MM.1S (cell line): ENCODE results near the gene ARID5A.

Experiments
- DNase-seq: peaks from one replicate; pipeline ENCODE4 v3.0.0-alpha.2; 2015
- H2AFZ ChIP-seq: fragments of 300-600 bp; sonication (generic); 2 replicates; pipeline ENCODE4 v1.6.0; 2016; ENCODE audit warnings: antibody characterized with exemption, low read length
- H3F3A ChIP-seq: fragments of 300-600 bp; sonication (generic); 2 replicates; pipeline ENCODE4 v1.6.1; 2016; ENCODE audit warnings: mild to moderate bottlenecking, antibody characterized with exemption, low read length, moderate library complexity, mixed read lengths; ENCODE audit not compliant: insufficient read depth
- H3K27ac ChIP-seq: fragments of 300-600 bp; sonication (generic); 2 replicates; pipeline ENCODE4 v1.5.1; 2016; ENCODE audit warnings: mild to moderate bottlenecking, low read length
- H3K27me3 ChIP-seq: fragments of 300-600 bp; sonication (generic); replicated peaks from 2 replicates; pipeline ENCODE4 v1.6.0; 2016; ENCODE audit warnings: low read length; ENCODE audit not compliant: insufficient read depth
- H3K36me3 ChIP-seq: fragments of 300-600 bp; sonication (generic); replicated peaks from 2 replicates; pipeline ENCODE4 v1.6.1; 2016; ENCODE audit warnings: mild to moderate bottlenecking, low read length, mixed read lengths; ENCODE audit not compliant: insufficient read depth
- H3K4me1 ChIP-seq: fragments of 300-600 bp; sonication (generic); 2 replicates; pipeline ENCODE4 v1.6.1; 2016; ENCODE audit warnings: low read length, mixed read lengths
- H3K4me2 ChIP-seq: fragments of 300-600 bp; sonication (generic); 2 replicates; pipeline ENCODE4 v1.6.0; 2016; ENCODE audit warnings: low read depth, low read length
- H3K4me3 ChIP-seq: fragments of 300-600 bp; sonication (generic); 2 replicates; pipeline ENCODE4 v1.5.1; 2016; ENCODE audit warnings: low read length, mixed read lengths
- H3K79me2 ChIP-seq: fragments of 300-600 bp; sonication (generic); 2 replicates; pipeline ENCODE4 v1.6.1; 2016; ENCODE audit warnings: mixed run types, low read length, mixed read lengths
- H3K9ac ChIP-seq: fragments of 300-600 bp; sonication (generic); 2 replicates; pipeline ENCODE4 v1.6.1; 2016; ENCODE audit warnings: low read length, mixed read lengths
- H3K9me2 ChIP-seq: fragments of 300-600 bp; sonication (generic); replicated peaks from 2 replicates; pipeline ENCODE4 v1.6.1; 2016; ENCODE audit warnings: mild to moderate bottlenecking, low read length, mixed read lengths; ENCODE audit not compliant: insufficient read depth
- H3K9me3 ChIP-seq: fragments of 300-600 bp; sonication (generic); replicated peaks from 2 replicates; pipeline ENCODE4 v1.6.1; 2016; ENCODE audit warnings: mild to moderate bottlenecking, low read length, mixed read lengths; ENCODE audit not compliant: insufficient read depth
- H4K20me1 ChIP-seq: fragments of 300-600 bp; sonication (generic); 2 replicates; pipeline ENCODE4 v1.6.1; 2016; ENCODE audit warnings: mild to moderate bottlenecking, low read length, moderate library complexity, mixed read lengths; ENCODE audit not compliant: insufficient read depth
- EZH2 ChIP-seq: fragments of 300-600 bp; sonication (generic); optimal IDR thresholded peaks from 2 replicates; pipeline ENCODE3; 2017; ENCODE audit warnings: low read depth, mild to moderate bottlenecking, antibody characterized with exemption, low read length, mixed read lengths
- EZH2phosphoT487 ChIP-seq: fragments of 300-600 bp; sonication (generic); IDR thresholded peaks from 2 replicates; pipeline ENCODE4 v1.6.1; 2018; ENCODE audit warnings: antibody characterized with exemption, low read length
- TF ChIP-seq, protein P1 (sequence below): fragments of 300-600 bp; sonication (generic); IDR thresholded peaks from 2 replicates; pipeline ENCODE4 v1.5.1; 2016; ENCODE audit warnings: antibody characterized with exemption, low read length, mixed read lengths

The ARID5A gene

DNA sequence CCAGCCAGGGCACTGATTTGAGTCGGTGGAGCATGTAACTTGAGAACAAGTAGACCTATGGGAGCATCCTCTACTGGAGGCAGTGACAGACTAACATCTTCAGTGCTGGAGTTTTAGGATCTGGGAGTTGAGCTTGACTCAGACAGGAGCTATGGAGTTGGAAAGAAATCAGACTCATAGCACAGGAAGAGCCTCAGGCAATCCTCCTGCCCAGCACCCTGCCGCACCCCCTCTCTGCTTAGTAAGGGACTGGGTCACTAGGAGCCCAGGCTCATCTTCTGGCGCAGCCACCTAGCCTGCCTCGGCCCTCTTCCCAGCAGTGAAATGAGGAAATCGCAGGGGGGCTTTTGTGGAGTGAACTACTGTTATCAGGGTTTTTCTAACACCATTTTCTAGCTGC is 3.6 kb downstream of the ARID5A start:
- TF ChIP-seq, protein P1, sequence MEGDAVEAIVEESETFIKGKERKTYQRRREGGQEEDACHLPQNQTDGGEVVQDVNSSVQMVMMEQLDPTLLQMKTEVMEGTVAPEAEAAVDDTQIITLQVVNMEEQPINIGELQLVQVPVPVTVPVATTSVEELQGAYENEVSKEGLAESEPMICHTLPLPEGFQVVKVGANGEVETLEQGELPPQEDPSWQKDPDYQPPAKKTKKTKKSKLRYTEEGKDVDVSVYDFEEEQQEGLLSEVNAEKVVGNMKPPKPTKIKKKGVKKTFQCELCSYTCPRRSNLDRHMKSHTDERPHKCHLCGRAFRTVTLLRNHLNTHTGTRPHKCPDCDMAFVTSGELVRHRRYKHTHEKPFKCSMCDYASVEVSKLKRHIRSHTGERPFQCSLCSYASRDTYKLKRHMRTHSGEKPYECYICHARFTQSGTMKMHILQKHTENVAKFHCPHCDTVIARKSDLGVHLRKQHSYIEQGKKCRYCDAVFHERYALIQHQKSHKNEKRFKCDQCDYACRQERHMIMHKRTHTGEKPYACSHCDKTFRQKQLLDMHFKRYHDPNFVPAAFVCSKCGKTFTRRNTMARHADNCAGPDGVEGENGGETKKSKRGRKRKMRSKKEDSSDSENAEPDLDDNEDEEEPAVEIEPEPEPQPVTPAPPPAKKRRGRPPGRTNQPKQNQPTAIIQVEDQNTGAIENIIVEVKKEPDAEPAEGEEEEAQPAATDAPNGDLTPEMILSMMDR, result no peak
- TF ChIP-seq EZH2phosphoT487 (no peak), EZH2 (no peak)
- Histone ChIP-seq H4K20me1 (peaks cover 70% of the 10 kb centered on the region), H3K79me2 (peaks cover 86% of the 10 kb centered on the region), H3K27ac (peak overlapping the region; percentile 95; the same call in 1 of the 2 replicates), H3K4me2 (peak overlapping the region; percentile 96), H3K27me3 (no peaks in the 10 kb centered on the region), H3F3A (peaks cover 83% of the 10 kb centered on the region), H2AFZ (no peak overlapping the region), H3K36me3 (peaks cover 4% of the 10 kb centered on the region; the same call in 1 of the 2 replicates), H3K9me2 (no peaks in the 10 kb centered on the region), H3K4me3 (peak overlapping the region; percentile 92), H3K9me3 (no peaks in the 10 kb centered on the region), H3K4me1 (peaks cover 70% of the 10 kb centered on the region), H3K9ac (peak overlapping the region; percentile 99; the same call in 1 of the 2 replicates)
- no peak for DNase-seq

DNA sequence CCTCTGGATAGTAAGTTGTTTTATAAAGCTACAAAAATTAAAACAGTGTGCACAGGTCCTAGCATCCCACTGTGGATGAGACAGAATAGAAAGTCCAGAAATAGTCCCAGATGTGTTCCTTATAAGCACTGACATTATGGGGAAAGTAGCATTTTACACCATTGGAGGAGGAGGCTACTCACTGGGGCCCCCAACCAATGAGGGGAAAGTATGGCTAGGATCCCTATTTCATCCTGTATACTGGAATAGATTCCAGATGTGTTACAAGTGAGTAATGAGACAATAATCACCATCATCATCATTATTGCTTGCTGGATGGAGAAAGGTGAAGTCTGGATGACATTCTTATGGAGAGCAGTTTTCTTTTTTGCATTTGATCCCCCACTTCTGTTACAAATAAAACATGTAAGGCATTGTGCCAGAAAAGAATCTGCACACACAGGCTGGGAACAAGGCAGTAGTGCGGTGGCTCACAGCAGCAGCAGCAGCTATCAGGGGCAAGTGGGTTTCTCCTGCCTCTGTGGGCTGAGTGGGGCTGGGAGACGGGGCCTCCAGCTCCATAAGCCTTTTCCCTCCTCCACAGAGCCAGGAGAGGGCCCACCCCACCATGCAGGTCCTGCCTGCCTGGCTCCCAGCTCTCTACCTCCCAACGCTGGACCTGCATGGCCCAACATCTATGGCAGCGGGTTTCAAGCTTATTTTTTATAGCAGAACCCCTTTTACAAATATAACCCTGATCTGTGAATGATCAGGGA is 5.0 kb downstream of the ARID5A start:
- peak overlapping the region; percentile 0; the same call in 1 of the 2 replicates for H3K9ac ChIP-seq
- peaks cover 96% of the 10 kb centered on the region for H3K79me2 ChIP-seq
- no peaks in the 10 kb centered on the region for H3K27me3 ChIP-seq
- peak overlapping the region; percentile 59 for H3K4me2 ChIP-seq
- peaks cover 4% of the 10 kb centered on the region; the same call in 1 of the 2 replicates for H3K36me3 ChIP-seq
- peak overlapping the region; percentile 8 for H3K4me3 ChIP-seq
- no peaks in the 10 kb centered on the region for H3K9me3 ChIP-seq
- H3K9me2 ChIP-seq, result no peaks in the 10 kb centered on the region
- TF ChIP-seq EZH2phosphoT487 (no peak), EZH2 (no peak)
- TF ChIP-seq, protein P1, result no peak
- no peak overlapping the region for H2AFZ ChIP-seq
- H3K4me1 ChIP-seq, result peaks cover 70% of the 10 kb centered on the region
- peaks cover 86% of the 10 kb centered on the region for H3F3A ChIP-seq
- H3K27ac ChIP-seq, result peak overlapping the region; percentile 81; the same call in 1 of the 2 replicates
- peaks cover 81% of the 10 kb centered on the region for H4K20me1 ChIP-seq
- no peak for DNase-seq

DNA sequence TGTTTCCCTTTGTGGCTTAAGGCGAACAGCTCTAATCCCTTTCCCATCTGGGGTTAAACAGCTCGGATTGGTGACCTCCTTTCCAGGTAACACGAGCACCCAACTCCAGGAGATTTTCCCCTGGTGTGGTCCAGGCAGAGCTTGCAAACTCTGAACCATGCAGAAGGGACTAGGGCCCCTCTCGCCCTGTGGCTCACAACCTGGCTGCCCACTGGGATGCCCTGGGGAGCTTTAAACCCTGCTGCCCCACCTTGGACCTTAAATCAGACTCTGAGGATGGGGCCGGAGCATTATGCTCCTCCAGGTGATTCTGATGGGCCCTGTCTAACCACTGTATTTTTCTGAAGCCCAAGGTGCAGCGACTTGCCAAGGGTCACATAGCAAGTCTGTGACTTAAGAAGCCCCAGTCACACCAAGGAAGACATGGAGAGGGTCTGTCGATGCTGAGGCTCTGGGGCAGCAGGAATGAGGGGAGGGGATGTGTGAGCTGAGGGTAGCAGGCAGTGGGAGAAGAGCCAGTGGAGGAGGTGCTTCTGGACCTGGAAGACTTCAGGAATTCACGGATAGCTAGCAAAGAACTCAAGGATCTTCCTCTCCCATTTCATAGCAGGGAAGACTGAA is 5.9 kb downstream of the ARID5A start:
- Histone ChIP-seq H3K9me2 (no peaks in the 10 kb centered on the region), H3K4me3 (no peak overlapping the region), H3K27ac (peak overlapping the region; percentile 81; the same call in 1 of the 2 replicates), H3K36me3 (peaks cover 7% of the 10 kb centered on the region; the same call in 1 of the 2 replicates), H2AFZ (no peak overlapping the region), H3K4me1 (peaks cover 77% of the 10 kb centered on the region), H3K79me2 (peaks cover 99% of the 10 kb centered on the region), H3K9ac (peak overlapping the region; percentile 0; the same call in 1 of the 2 replicates), H3F3A (peaks cover 89% of the 10 kb centered on the region), H3K4me2 (peak overlapping the region; percentile 59), H4K20me1 (peaks cover 90% of the 10 kb centered on the region), H3K9me3 (no peaks in the 10 kb centered on the region), H3K27me3 (no peaks in the 10 kb centered on the region)
- DNase-seq, result no peak
- TF ChIP-seq, protein P1, result no peak
- TF ChIP-seq EZH2 (no peak), EZH2phosphoT487 (no peak)
